G401.6 (cell line): ENCODE results near the gene ZDHHC8.

Source experiments
- FAIRE-seq: peaks from 2 replicates; lab custom pipeline; 2012; peaks lifted over from hg19 to GRCh38; lab: Jason Lieb, UNC

ZDHHC8 gene, protein sequence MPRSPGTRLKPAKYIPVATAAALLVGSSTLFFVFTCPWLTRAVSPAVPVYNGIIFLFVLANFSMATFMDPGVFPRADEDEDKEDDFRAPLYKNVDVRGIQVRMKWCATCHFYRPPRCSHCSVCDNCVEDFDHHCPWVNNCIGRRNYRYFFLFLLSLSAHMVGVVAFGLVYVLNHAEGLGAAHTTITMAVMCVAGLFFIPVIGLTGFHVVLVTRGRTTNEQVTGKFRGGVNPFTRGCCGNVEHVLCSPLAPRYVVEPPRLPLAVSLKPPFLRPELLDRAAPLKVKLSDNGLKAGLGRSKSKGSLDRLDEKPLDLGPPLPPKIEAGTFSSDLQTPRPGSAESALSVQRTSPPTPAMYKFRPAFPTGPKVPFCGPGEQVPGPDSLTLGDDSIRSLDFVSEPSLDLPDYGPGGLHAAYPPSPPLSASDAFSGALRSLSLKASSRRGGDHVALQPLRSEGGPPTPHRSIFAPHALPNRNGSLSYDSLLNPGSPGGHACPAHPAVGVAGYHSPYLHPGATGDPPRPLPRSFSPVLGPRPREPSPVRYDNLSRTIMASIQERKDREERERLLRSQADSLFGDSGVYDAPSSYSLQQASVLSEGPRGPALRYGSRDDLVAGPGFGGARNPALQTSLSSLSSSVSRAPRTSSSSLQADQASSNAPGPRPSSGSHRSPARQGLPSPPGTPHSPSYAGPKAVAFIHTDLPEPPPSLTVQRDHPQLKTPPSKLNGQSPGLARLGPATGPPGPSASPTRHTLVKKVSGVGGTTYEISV

DNA sequence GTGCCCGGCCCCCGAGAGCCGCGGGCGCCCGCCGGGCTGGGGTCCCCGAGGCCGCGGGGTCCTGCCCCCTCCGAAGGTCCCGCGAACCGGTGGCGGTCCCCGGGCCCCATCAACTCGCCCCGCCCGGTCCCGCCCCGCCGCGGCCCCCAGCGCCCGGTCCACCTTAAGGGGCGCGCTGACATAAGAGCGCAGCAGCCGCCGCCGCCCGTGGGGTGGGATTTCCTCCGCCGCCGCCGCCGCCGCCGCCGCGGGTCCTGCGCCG, at the start of gene ZDHHC8:
Gene ZDHHC8, plus strand, starts transcription at position 208 of the 262 bp plus-strand sequence. CDS start 144 bp downstream, outside the sequence.
- no peak for FAIRE-seq

DNA sequence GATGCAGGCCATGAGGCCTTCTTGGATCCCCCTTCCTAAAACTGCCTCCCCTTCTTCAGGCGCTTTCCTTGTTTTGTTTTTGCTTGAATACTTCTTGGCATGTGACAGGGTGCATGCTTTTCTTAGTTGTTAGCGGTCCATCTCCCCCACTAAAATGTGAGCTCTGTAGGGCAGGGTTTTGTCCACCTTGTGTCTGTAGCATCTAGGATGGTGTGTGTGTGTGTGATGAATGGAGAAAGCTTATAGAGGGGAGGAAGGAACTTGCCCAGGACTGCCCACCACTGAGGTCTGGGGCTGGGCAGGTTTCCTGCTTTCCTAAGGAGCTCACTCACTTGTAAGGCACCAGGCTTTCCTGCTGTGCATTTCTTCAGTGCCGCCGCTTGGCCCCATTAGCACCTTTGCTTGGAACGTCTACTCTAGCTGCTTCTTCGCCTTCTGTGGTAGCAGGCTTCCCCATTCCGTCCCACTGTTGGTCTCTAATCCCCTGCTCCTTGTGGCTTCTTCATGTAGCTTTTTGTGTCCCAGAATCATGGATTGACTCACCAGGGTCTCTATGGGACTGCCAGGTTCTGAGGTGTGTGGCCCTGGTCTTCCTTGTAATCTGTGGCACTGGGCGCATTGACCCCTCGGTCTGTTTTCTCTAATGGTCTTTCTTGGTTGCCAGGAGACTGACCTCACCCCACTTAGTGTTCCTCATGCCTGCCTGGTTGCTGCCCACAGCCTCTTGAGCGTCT, 48.3 kb upstream of the ZDHHC8 start:
- no peak for FAIRE-seq

DNA sequence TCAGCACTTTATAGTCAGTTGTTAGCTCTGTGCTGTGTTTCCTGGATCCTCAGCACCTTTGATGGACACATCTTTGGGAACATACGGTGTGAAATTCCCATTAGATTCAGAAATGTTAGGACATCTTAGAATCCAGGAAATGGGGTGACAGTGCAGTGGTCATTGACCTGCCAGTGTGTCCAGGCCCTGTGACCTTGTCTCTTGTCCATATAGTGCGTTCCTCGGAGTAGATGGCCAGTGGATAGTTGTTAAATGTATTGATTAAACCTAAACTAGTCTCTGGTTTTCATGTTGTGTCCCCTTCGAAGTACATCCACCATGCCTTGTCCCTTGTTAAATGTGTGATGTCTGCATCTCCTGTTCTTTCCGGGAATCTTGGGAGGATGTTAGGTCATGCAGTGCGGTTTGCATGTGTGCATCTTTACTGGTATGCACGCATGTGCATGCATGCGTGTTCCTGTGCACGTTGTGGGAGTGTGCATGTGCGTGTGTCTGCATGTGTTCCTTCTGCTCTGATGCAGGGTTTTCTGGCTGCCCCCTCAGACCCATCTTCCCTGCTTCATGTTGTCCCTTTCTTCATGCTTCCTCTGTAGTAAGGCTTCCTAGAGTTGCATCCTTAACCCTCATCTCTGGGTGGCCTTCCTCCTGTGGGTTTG, 47.6 kb upstream of the ZDHHC8 start:
- FAIRE-seq: no peak

DNA sequence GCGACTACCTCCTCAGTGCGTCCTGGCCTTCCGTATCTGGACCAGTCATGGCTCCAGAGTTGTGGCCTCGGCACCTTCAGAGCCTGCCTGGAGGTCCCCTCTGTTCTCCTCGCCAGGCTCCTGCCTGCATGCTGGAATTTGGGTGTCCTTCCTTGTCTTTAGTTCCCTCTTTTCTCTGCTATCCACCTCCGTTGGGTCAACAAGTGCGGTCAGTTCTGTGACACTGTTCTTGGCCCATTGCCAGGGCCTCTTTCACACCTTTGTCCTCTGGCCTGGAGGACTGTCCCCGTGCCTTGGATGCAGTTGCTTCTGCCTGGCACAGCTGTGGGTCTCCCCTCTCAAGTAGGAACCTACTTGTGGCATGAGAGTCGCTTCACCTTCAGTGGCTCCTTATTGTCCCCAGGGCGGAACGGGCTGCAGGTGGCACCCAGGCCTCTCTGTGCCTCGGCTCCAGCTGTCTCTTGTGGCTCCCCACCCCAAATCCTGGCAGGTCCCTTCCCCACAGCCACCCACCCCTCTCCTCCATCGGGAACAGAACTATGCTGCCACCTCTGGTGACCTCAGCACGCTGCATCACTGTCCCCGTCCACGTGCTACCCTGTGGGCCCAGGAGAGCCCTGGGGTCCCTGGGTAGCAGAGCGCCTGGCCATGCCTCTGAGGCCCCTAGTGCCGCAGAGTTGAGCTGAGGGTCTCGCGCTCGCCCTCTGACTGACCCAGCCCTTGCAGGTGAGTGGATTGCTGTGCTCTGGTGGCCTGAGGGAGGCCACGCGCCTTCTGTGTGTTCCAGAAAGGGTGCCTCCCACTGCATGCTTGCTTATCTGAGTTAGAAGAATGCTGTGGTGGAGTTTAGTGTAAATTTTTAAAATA, 46.8 kb upstream of the ZDHHC8 start:
- no peak for FAIRE-seq

DNA sequence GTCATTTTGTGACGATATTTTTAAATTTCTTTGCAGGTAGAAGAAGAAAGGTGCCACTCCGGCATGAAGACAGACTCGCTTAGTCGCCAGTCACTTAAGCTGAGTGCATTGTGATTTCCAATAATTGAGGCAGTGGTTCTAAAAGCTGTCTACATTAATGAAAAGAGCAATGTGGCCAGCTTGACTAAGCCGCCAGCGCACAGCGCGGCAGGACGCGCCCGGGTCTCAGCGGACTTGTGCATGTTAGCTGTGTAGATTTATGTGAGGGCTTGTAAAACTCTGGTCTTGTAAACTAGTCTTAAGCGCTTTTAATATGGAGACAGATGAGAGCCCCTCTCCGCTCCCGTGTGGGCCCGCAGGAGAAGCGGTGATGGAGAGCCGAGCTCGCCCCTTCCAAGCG, 46.0 kb upstream of the ZDHHC8 start:
- FAIRE-seq: no peak

DNA sequence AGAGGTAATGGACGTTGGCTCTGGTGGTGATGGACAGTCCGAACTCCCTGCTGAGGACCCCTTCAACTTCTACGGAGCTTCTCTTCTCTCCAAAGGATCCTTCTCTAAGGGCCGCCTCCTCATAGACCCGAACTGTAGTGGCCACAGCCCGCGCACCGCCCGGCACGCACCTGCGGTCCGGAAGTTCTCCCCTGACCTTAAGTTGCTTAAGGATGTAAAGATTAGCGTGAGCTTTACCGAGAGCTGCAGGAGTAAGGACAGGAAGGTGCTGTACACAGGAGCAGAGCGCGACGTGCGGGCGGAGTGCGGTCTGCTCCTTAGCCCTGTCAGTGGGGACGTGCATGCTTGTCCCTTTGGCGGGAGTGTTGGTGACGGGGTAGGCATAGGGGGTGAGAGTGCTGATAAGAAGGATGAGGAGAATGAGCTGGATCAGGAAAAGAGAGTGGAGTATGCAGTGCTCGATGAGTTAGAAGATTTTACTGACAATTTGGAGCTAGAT, 45.5 kb upstream of the ZDHHC8 start:
- FAIRE-seq: no peak

DNA sequence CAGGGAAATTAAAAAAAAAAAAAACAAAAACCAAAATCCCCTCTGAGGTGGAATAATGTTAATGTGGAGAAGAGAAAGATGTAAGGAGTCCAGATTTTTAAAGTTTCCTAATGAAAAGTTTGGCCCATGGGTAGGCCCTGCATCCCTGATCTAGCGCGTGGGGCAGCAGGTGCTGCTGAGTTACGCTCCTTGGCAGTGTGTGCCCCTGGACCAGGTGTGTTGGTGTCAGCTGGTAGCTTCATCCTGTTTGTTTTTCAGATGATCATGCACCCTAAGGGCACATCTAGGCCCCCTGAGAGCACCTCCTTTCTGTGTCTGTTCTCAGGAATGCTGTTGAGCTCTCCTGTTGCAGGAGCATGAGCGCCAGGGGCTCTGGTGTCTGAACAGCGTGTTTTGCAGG, 44.8 kb upstream of the ZDHHC8 start:
- no peak for FAIRE-seq

DNA sequence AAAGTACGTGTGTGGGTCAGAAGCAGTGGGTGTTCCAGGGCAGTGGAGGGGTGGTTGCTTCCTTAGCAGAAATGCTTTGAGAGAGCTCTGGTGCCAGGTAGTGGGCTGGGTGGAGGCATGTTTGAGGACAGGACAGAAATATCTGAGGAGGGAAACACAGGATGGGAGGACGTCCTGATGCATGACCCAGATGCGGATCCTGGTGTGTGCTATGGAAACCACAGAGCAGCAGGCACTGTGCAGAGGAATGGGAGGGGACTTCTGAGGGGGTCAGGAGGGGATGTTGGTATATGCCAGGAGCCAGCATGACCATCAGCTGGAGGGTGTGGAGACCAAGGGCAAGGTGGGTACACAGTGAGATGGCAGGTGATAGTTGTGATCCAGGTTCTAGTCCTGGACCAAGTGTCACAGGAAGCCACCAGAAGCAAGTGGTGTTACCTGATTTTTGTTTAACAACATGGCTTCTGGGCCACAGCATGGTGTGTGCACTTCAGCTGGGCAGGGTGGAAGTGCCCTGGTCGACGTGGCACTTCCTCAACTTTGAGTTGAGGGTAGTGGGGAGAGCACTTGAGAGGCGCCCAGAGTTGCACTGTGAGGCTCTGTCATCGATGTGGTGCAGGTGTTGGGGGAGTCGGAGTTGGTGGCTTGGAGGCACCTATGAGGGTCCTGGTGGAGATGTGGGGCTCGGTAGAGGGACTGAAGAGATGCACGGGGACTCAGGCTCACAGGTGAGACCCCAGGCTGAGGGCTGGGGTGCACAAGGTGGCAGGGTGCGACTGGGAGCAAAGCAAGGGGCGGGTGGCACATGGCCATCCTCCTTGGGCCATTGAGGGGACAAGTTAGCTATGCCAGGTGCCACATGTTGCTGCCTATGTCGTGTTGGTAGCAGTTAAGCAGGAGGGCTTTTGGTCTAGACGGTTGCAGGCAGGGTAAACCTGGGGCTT, 44.0 kb upstream of the ZDHHC8 start:
- FAIRE-seq: no peak

DNA sequence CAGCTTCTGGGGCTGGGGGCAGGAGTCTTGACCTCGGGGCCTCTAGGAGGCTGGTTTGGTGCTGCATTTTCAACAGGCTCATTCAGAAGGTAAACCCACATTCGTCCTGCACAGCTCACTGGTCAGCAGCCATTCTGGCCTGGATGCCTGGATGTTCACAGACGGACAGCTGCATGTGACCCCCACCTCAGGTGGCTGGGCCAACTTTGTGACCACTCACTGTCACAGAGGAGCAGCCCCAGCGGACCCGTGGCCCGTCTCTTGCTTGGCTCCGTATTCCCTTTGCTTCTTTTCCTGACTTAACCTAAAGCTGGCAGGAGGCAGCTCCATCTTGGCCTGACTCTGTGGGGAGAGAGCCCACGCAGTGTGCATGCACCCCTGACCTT, 43.3 kb upstream of the ZDHHC8 start:
- FAIRE-seq: no peak

DNA sequence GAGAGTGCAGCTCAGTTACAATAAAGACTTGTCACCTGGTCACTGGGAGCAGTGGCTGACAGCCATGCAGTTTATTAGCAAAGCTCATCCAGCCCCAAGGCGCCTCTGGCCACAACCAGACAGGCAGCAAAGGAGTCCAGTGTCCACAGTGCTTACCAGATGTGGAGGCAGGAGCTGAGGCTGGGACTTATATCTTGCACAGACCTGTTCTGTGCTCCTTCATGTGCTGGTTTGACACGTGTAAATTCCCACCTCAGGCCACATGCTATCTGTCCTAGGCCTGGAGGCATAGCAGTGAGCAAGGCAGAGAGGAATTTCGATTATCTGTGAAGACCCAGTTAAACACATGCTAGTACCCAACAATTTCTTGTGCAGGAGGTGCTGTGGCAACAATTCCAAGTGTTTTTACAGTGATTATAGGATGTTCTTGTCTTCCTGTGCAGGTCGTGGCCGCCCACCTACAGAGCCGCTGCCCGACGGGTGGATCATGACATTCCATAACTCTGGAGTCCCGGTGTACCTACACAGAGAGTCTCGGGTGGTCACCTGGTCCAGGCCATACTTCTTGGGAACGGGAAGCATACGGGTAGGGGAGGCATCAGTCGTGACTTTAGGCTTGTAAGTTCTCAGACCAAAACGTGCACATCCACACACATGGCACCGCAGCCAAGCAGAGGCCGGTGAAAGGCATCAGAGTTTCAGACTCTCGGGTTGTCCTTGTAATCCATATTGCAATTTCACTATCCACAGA, 42.2 kb upstream of the ZDHHC8 start:
- FAIRE-seq: no peak

DNA sequence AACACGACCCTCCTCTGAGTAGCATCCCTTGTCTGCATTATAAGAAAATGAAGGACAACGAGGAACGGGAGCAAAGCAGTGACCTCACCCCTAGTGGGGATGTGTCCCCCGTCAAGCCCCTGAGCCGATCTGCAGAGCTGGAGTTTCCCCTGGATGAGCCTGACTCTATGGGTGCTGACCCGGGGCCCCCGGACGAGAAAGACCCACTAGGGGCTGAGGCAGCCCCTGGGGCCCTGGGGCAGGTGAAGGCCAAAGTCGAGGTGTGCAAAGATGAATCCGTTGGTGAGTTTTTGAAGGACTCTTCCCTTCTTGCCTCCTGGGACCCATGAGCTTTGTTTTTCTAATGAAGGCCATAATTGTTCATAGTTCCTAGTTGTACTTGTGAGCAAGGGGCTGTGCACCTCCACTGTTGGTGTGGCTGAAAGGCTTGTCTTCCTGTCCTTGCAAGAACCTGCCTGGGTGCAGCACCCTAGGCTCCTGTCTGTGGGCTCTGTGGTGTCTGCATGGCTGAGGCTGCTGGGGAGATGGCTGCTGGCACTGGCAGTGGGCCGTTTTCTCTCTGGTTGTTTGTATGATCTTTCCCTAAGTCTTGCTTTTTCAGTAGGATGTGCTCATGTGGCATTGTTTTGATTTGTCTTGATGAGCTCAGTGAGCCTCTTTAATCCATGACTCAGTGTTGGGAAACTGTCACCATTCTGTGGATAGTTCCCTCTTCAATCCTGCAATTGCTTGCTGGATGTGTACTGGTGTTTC, 41.5 kb upstream of the ZDHHC8 start:
- FAIRE-seq: no peak

DNA sequence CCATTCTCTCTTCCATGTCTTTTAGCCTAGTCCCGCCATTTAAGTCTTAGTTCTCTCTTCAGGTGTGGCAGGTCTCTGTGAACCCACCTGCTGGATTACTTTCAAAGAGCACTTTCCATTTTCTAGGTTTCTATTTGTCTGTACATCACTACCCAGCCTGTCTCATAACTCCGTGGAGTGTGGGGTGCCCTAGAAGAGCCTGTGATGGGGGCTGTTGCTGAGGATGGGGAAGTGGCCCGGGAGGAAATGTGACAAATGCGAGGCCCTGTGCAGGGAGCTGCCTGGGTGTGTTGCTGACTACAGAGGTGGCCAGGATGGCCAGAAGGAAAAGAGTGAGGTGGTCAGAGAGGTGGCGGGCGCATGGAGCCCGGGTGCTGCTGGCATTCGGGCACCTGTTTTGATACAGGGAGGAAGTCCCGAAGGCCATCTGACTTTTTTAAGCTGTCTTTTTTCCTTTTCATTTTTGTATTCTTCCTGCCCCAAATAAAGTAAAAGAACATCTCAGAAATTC, 40.8 kb upstream of the ZDHHC8 start:
- FAIRE-seq: no peak

DNA sequence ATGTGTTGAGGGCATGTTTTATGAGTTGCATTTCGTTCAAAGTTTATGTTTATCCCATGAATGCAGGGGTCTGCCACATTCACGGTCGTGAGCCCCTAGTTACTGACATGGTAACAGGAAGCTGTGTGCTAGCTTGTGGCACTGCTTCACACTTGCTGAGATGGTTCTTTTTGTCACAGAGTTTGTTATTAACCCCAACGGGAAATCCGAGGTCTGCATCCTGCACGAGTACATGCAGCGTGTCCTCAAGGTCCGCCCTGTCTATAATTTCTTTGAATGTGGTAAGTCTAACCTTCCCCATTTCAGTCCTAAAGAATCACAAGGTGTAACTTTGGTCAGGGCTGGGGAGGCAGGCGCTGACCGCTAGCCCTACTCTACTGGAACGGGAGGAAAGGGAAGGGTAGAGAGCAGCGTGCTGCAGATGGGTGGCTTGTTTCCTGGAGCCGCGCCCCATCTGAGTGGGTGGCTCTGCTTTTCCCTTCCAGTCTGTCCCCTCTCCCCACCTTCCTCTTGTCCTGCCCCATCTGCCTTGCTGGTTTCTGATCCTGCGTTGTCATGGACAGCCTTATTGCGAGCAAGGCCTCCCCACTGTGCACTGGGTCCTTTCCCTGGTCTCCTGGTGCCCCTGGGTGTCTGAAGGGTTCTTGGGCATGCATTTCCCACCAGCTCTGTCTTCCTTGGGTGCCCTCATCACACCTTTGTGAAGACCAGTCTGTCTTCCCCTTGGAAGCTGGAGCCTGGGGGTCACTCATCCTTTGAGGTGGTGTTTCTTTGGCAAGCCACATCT, 39.7 kb upstream of the ZDHHC8 start:
- no peak for FAIRE-seq

DNA sequence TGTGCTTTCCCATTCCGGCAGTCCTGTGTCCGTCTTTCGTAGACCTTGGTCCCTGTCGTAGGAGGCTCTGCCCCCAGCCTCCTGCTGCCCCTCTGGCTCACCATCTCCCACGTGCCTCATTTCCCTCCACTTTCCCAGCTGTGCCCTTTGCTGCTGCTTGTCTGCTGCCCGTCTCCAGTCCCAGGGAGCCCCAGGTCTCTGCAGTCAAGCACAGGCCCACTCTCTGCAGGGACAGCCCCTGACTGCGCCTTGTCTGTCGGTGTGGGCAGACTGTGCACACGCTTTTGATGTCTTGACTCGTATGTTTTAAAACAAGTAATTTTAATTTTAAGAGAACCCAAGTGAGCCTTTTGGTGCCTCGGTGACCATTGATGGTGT, 39.1 kb upstream of the ZDHHC8 start:
- FAIRE-seq: no peak

DNA sequence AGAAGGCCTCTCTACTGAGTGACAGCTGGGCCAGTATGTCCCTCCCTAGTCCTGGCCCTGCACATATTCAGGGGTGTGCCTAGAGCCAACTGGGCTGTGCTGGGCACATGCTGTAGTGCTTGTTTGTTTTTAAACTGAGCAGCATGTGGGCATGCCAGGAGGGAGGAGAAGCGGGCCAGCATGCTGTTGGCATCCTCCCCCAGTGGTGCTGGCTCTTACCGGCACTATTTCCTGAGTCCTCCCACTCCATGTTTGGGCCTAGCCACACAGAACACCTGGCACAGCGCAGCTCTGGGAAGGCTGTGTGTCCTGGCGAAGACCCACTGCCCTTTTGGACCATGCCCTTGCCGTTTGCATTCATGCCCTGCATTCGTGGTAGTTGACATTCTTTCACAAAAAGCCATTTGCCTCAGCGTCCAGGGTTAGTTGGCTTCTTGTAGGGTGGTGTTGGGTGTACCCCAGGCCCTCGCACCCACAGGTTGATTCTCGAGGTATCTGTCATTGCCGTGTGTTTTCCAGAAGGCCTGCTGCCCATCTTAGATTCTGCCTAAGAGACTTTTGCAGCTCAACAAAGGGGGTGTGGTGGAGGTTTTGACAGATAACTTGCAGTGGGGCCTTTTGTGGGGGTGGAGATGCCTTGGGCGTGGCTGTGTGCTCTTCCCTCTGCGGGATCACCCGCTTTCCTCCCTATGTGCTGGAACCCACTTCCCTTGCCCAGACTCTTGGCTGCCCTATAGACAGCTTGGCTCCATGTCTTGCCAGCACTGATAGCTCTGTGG, 38.0 kb upstream of the ZDHHC8 start:
- FAIRE-seq: no peak

DNA sequence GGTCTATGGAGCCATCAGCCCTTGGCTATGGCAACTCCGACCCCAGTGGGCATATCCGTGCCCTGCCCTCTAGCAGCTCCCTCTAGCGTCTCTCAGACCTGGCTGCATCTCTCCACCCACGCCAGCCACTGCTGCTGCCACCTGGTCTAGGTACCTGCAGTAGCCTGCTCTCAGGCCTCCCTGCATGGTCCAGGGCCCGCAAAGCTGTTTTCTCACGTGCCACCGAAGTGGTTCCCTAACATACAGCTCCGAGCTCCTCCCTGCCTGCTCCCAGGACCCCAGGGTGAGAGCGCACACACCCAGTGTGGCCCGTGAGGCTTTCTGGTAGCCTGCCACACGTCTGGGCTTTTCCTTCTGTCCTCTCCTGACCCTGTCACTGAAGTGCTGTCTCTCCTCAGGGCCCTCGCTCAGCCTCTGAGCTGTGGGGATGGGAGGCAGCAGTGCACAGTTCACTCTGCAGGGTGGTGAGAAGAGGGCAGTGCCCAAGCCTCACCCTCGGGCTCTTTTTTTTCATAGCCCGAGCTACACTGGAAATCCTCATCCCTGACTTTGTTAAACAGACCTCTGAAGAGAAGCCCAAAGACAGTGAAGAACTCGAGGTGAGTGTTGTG, 37.3 kb upstream of the ZDHHC8 start:
- FAIRE-seq: no peak

DNA sequence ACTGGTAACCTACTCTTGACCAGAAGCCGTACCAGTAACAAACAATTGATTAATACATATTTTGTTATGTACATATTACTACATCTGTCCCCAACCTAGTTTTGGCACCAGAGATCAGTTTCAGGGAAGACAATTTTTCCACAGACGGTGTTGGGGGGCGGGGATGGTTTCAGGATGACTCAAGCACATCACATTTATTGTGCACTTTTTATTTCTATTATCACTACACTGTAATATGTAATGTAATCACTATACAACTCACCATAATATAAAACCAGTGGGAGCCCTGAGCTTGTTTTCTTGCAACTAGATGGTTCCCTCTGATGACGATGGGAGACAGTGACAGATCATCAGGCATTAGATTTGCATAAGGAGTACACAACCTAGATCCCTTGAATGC, 36.1 kb upstream of the ZDHHC8 start:
- FAIRE-seq: no peak
